Stimulated activated CD4-positive, alpha-beta T cell treated with anti-CD3 and anti-CD28 coated beads, Interleukin-1b, Interleukin-23, amount 100 ng/mL, for 4 hours (primary cell): Measurements from ENCODE around the gene HK2.
A peak's percentile ranks its signal among the peaks of the same experiment; 100 is the strongest.
"Not testable (repeated sequence)": the region's sequence is repeated elsewhere in the genome, so short reads cannot be mapped to it uniquely, and the experiment has no call there.

Experiments used
- DNase-seq, 2 donors: peaks; one replicate each; pipeline ENCODE4 v3.0.0-alpha.2; 2020; ENCODE audit warnings: low read depth in 2 of 2

Gene HK2

DNA sequence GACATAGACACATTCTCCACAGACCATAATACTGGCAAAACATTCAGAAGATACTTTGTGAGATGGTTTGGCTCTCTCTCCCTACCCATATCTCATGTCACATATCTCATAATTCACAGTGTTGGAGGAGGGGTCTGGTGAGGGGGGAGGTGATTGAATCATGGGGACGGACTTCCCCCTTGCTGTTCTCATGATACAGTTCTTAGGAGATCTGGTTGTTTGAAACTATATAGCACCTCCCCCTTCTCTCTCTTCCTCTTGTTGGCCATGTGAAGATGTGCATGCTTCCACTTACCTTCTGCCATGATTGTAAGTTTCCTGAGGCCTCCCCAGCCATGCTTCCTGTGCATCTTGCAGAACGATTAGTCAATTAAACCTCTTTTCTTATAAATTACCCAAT is 61.1 kb downstream of the HK2 start:
- no peak for DNase-seq

DNA sequence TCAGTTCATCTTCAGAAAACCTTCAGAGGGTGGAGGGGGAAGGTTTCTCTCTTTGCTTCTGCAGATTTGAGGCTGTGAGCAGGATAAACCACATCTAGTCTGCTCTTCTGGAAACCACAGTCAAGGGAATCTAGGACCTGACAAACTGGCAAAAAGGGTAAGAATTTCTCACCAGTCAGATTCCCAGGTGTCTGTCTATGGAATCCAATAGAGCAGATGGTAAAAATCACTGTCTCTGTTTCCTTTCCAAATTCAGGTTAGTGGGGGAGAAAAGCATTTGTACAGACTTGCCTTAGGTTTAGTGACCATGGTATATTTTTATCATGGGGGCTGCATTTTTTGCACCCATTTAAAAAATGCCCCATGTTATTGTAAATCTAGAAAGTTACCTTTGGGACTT is 62.3 kb downstream of the HK2 start:
- DNase-seq, result no peak

DNA sequence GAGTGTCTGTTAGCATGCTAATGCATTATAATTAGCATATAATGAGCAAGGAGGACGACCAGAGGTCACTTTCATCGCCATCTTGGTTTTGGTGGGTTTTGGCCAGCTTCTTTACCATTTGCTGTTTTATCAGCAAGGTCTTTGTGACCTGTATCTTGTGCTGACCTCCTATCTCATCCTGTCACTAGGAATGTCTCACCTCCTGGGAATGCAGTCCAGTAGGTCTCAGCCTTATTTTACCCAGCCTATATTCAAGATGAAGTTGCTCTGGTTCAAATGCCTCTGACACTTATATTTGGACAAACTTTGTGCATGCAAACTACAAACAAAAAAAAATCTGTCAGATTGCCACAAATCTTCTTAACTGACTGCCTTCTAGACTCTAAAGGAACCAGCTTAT is 66.3 kb downstream of the HK2 start:
- DNase-seq, result not testable (repeated sequence)

DNA sequence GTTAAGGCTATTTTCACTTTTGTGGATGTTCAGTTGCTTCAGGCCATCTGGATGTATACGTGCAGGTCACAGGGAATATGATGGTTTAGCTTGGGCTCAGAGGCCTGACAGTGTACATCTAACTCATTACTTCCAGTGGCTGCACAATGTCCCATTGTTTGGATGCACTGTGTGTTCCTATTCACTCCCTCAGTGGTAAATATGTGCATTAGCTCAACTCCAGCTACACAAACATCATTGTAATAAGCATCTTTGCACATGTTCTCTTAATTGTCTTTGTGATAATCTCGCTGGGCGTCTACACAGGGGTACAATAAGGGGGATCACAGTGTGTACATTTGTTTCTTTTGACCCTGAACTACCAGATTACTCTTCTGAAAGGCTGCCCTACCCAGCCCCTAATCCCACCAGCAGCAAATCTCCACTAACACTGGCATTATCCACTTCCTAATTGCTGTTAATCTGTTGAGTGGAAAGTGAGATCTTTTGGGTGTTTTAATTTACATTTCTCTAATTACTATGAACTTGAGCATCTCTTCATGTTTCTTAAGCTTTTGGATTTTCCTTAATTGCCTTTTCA is 68.4 kb downstream of the HK2 start:
- no peak for DNase-seq

DNA sequence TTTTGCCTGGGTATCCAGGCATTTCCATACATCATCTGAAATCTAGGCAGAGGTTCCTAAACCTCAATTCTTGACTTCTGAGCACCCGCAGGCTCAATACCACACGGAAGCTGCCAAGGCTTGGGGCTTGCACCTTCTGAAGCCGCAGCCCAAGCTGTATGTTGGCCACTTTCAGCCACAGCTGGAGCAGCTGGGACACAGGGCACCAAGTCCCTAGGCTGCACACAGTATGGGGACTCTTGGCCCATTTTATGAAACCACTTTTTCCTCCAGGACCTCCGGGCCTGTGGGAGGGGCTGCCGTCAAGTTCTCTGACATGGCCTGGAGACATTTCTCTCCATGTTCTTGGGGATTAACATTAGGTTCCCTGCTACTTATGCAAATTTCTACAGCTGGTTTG is 72.5 kb downstream of the HK2 start:
- DNase-seq, result no peak

DNA sequence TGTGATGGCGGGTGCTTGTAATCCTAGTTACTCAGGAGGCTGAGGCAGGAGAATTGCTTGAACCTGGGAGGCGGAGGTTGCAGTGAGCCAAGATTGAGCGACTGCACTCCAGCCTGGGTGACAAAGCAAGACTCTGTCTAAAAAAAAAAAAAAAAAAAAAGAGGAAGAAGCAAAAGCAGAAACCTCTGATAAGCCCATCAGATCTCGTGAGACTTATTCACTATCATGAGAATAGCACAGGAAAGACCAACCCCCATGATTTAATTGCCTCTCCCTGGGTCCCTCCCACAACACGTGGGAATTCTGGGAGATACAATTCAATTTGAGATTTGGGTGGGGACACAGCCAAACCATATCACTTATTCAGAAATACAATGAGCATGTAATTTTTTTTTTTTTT is 73.6 kb downstream of the HK2 start:
- DNase-seq, result not testable (repeated sequence)

DNA sequence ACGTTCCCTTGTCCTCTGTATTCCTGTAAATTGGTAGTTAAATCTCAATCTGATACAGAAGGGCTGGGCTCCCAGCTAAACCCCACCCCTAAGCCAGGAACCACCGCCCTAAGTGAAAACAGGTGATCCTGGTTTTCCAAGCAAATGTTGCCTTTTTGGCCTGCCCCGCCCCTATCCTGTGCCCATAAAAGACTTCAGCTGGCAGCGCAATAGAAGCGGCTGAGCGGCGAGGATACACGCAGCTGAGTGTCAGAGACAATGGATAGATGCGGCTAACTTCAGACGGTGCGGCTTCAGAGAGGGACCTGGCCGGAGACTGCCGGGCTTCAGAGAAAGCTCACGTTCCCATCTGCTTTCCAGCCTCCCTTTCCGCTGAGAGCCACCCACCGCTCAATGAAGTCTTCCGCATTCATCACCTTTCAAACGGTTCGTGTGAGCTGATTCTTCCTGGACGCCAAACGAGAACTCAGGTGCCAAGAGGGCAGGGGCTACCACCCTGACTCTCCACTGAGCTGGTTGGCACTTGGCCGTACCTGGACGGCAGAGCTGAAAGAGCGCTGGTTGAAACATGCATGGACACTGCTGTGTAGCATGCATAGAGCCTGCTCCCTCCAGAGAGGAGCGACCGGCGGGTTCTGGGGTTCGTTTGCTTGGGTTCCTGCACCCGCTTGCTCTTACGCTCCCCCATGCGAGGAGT is 75.0 kb downstream of the HK2 start:
- DNase-seq, result no peak

DNA sequence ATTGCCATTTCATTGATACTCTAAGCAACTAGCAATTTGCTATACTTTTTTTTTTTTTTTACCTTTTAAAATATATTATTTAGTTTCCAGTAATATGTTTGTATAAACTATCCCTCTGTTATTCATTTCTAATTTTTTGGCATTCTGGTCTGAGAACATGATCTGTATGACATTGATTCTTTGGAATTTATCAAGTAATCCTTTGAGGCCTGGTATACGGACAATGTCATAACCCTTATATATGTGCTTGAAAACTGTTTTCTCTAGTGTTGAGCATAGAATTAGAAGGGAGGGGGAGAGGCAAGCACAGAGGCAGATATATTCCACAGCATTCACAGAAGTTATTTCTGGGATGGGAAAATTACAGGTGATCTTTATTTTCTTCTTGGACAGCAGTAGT is 76.3 kb downstream of the HK2 start:
- no peak for DNase-seq

DNA sequence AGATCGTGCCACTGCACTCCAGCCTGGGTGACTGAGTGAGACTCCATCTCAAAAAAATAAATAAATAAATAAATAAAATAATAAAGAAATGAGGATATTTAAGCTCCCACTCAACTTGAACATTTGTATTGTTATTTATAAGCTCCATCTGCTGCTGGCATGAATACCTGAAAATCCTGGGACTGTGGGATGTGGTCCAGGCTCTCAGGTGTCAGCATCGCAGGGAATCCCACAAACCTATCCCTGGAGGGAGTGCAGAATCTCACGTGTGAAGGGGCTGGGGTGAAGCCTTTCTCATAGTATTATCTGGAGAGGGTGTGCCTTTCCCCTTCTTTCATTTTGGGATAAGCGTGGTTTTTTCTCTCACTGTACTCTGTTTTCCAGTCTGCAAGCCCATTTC is 77.1 kb downstream of the HK2 start:
- DNase-seq, result no peak

DNA sequence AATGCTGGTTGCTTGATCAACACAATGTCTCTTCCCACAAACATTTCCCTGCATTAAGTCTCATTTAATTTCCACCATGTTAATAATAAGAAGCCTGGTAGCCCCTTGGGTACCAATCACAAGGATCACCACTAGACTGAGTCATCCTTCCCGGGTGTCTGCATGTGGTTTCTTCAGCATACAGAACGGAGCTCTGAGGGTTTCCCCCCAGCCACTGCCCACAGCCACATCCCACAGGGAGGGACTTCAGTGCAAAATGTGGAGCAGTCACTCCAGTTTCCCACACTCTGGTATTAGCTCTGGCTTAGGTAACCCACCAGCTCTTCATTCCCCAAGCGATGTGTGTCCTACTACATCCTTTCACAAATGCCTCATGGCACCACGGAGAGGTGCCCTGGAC is 81.8 kb downstream of the HK2 start:
- DNase-seq, result no peak

DNA sequence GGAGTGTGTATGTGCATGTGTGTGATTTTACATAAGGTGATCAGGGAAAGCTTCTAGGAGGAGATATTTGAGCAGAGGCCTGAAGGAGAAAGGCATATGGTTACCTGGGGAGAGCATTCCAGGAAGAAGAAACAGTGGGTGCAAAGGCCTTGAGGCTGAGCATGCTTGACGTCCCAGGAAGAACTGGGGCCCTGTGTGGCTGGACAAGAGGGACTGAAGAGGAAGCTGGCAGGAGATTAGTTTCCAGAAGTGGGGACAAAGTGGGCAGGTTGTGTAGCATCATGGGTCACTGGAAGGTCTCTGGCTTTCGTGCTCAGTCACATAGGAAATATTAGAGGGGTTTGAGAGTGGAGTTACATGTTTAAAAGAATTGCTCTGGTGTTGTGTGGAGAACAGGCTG is 82.5 kb downstream of the HK2 start:
- DNase-seq, result no peak

DNA sequence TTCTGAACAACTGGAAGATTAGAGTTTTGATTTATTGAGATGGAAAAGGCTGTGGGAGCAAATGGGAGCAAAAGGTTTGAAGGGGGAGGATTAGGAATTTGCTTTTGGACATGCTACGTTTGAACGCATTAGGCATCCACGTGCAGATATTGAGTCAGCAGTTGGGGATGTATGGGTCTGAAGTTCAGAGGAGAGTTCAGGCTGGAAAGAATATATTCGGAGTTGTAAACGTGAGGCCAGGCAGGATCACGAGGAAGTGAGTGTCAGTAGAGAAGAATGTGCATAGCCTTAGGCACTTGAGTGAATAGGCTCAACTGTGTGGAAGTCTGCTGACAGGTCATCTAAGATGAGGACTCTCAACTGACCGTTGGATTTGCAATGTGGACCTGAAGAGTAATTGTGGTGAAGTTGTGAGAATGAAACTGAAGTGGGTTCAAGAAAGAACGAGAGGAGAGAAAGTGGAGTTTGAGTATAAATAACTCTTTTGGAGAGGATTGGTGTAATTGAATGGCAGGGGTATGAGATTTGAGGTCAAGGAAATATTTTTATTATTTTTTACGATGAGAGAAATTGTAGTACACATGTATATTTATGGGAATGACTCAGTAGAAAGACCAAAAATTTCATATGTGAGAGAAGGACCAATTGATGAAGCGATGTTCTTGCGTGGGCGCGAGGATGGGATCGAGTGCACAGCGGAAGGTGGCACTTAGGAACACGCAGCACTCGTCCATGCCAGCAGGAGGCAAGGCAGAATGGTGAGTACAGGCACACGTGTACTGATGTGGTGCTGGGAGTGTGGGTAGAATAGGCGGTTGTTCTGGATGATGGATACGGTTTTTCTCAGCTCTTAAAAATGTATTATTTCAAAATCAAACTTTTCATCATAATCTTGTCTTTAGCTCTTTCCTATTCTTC is 84.0 kb downstream of the HK2 start:
- DNase-seq, result no peak

DNA sequence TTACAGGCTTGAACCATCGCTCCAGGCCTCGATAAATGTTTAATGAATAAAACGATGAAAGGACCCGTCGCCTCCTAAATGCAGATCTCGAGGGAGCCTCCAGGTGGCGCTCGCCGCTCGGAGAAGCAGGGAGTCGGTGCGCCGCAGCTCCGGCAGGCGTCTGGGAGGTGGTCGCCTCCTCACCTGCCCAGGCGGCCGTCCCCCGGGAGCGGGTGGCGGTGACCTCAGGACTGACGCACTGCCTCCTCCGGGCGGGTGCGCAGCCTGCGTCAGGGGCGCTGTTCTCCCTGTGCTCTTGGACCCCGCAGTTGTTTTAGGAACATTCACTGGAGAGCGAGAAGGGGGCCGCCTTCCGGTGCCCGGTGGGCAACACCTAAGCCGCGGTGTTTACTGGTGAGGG is 85.9 kb downstream of the HK2 start:
- DNase-seq, result peak; percentile 68 to 73

DNA sequence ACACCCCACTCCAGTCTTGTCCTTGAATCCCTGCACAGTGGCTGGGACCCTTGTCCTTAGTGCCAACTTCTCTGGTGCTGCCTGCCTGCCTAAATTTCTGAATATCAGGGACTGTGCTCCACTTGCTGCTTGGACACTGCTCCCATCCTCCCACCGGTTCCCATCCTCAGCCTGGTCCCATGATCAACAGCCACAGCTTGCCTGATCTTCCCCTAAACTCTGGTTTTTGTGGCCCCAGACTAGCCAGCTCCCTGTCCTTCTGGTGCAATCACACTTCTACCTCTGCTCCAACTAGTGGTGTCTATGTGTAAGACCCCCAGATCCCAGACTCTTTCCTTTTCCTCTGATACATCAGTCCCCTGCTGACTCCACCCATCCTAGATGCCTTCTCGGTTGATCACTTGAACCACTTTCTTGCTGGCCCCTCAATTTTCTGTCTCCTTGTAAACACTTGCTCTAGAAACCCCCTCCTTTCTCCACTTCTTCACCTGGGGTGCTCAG is 87.4 kb downstream of the HK2 start:
- no peak for DNase-seq

DNA sequence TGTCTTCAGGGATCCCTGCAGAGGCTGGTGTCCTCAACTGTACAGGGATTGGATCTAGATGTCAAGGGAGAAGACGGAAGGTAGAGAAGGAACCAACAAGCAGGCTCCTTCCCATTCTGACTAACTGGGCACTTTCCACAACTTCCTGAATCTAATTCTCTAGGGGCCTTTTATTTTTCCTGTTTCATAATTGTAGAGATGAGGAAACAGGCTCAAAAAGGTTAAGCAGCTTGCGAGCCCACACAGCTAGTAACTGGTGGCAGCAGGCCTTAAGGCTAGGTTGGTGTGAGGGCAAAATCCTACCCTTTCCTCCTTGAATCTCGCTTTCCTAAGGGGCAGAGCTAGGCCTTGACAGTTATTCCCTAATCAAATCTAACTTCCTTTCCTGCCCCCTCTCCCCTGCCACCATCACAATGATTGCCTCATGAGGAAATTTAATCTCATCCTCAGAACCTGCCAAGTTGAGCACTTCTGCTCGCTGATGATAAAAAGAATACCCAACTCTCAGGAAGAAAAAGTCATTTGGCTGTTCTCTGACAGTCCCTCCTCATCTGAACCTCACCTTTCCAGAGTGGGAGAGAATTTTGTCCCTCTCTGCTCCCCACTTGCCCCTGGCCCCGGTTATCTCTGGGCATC is 88.8 kb downstream of the HK2 start:
- DNase-seq, result no peak

DNA sequence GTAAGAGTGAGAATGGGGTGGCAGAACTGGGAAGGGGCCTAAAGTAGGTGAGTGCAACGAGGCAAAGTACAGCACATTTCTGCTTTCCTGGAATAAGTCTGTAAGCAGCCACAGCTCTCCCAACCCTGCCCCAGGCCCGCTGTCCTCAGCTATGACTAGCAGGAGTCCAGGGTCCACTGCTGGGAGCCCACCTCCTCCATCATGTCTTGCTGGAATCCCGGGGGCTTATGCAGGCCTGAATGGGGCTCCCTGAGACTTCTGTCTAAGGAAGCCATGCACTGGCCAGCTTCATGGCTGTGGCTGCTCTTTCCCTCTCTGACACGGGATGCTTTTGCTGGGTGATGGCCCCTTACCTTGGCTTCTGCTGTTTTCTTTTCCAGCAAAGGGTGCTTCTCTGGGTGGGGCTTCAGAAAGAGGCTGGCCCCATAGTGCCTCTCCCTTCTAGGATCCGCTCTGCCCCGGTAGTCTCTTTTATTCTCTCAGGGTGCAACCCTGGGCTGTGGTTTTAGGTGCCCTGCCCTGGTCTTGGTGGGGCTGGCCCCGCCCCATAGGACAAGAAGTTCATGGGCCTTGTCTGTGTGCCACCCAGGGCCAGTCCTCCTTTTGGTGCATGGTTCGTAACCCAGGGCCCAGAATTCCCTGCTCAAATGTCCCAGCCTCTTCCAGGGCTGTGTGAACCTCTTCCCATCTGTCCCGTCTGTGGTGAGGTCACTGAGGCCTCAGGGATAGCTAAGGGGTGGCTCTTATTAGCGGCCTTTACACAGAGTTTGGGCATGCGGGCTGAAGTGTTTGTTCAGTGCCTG is 90.7 kb downstream of the HK2 start:
- no peak for DNase-seq

DNA sequence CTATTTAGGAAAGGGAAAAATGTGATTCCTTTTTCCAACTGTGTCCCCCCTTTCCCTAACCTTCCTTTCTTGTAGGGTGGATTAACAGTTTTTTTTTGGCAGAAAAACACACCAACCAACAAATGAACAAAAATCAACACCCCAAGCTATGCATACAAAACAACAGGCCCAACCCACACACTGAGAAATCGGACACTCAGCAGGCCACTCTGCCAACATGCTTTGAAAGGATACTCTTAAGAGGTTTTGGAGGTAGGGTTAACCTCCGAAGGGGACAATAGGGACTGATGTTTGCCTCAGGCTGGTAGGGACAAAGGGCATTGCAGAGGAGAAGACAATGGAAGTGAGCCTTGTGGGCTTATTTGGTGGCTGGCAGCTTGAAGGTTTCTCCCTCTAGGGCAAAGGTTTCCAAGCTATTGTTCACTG is 91.4 kb downstream of the HK2 start:
- no peak for DNase-seq

DNA sequence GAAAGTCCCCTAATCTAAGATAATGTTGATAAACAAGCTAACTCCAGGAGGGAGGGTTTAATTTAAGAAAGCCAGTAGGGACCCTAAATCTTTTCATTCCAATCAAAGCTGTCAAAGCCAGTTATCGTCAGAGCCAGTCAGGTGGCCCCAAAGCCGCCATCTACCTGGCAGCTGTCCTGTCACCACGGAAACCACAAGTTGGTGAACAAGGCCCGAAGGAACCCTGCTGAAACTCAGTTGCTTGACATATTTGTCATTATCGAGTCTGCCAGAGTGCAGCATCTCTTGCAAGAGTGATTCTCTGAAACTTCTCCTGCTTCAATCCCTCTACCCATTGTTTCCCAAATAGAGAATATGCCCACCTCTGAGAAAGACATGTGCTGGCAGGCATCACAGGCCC is 93.7 kb downstream of the HK2 start:
- no peak for DNase-seq

DNA sequence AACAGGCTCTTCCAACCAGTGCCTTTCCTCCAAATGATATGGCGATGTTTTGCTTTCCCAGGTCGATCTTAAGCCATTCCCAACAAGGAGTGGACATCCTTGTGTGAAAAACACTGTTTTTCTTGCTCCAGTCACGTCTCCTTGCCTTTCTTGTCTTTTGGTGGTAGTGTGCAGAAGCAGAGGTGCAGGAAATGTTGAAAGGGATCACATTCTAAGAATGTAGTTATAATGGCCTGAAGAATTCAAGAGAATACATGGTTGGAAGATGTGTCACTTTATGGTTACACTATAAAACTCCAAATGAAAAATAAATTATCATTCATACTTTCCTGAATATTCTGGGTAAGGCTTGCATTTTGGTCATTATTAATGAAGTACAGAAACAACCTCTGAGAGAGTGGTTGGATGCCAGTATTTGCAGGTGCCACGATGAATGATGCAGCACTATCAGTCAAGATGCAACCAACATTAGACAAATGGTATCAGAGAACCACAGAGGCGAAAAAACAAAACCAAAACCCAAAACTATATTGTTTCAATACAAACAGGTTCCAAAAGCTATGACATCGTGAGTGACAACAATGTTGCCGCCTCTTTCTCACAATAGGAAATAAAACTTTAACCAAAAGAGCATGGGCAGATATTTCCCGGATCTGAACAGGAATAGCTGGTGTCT is 97.0 kb downstream of the HK2 start:
- no peak for DNase-seq

DNA sequence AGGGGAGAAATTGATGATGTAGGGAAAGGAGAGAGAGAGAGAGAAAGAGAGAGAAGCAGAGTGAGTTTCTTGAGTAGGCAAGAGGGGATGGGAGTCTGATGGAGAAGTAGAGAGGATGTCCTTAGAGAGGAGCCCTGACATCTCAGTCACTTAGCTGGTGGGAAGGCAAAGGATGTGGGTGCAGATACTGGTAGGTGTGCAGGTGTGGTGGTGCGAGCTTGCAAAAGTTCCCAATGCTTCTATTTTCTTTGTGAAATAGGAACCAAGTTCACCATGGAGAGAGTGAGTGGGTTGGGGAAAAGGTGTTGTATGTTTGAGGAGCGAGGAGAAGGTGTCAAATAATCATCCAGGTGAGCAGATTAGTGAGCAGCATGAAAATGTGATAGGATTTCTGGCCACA is 98.0 kb downstream of the HK2 start:
- no peak for DNase-seq

DNA sequence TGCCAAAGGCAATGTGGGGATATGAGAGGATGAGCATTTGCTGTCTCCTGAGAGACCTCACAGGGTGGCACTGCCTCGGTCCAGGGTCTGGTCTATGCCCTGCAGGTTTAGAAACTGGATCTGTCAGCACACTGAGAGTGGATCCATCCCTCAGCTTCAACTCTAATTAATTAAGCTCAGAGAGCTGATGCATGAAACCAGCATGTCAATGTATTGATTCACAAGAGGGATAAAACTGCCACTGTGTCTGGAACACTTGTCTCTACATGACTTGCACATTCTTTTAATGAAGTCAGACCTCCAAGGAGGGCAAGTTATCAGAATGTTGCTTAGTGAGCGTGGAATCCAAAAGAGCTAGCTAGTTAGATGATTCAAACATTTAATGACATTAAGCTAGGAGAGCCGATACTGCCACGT is 102.1 kb downstream of the HK2 start:
- DNase-seq, result no peak
